Measurements from ENCODE around the gene PAK1.

GRCh38 chr11:77311701-77312100 lies 162.2 kb downstream of the PAK1 start:
- TF ChIP-seq, protein P1, sequence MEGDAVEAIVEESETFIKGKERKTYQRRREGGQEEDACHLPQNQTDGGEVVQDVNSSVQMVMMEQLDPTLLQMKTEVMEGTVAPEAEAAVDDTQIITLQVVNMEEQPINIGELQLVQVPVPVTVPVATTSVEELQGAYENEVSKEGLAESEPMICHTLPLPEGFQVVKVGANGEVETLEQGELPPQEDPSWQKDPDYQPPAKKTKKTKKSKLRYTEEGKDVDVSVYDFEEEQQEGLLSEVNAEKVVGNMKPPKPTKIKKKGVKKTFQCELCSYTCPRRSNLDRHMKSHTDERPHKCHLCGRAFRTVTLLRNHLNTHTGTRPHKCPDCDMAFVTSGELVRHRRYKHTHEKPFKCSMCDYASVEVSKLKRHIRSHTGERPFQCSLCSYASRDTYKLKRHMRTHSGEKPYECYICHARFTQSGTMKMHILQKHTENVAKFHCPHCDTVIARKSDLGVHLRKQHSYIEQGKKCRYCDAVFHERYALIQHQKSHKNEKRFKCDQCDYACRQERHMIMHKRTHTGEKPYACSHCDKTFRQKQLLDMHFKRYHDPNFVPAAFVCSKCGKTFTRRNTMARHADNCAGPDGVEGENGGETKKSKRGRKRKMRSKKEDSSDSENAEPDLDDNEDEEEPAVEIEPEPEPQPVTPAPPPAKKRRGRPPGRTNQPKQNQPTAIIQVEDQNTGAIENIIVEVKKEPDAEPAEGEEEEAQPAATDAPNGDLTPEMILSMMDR (IDR thresholded peaks at IDR 0.05): no peak
- no peak for TF ChIP-seq POLR2A (IDR thresholded peaks at IDR 0.05; ENCODE audit: low read depth)
- no peak for TF ChIP-seq POLR2AphosphoS5 (IDR thresholded peaks at IDR 0.05)
- TF ChIP-seq EP300 (IDR thresholded peaks at IDR 0.05): no peak

Measured in esophagus muscularis mucosa (tissue), 4 donors.